SK-N-SH (cell line): ENCODE data around the gene NCSTN. TPM values are rescaled to one million over a fixed set of nuclear protein-coding genes. Genes with fewer than 3 reads are reported as not detected.

Experiments used
- CTCF ChIA-PET: fragments of 300-600, 350-600 bp; formaldehyde crosslinking; extraction: SDS; loops from one replicate; lab custom pipeline; 2021; lab: Yijun Ruan, JAX
- POLR2A ChIA-PET: fragments of 350-600 bp; sonication (Branson Sonifier 250); formaldehyde crosslinking; extraction: SDS; loops from one replicate; lab custom pipeline; 2020; ENCODE audit warnings: antibody characterized with exemption, inconsistent platforms; lab: Yijun Ruan, JAX
- DNase-seq: peaks from one replicate; pipeline ENCODE4 v3.0.0; 2012
- H2AFZ ChIP-seq: fragments of 200-600 bp; sonication (generic); 2 replicates; pipeline ENCODE4 v1.8.1; 2016; ENCODE audit warnings: antibody characterized with exemption, mild to moderate bottlenecking, low read depth
- H3F3A ChIP-seq: fragments of 200-600 bp; sonication (generic); replicated peaks from 2 replicates; pipeline ENCODE3; 2016; ENCODE audit warnings: antibody characterized with exemption, mild to moderate bottlenecking; ENCODE audit not compliant: insufficient read depth
- H3K27ac ChIP-seq, 2 experiments: fragments of 200-500 bp in 1 of 2; fragments of 200-600 bp in 1 of 2; sonication (Bioruptor generic) in 1 of 2; sonication (generic), shearing (Covaris generic) in 1 of 2; 2 replicates each; pipeline versions ENCODE4 v1.5.1 to v1.6.1; 2014 to 2016; ENCODE audit warnings: low read depth in 2 of 2, inconsistent platforms in 1 of 2, low read length in 1 of 2, mild to moderate bottlenecking in 1 of 2, mixed read lengths in 1 of 2
- H3K27me3 ChIP-seq: fragments of 200-600 bp; sonication (generic), shearing (Covaris generic); 2 replicates; pipeline ENCODE4 v1.6.1; 2016; ENCODE audit warnings: mixed run types; ENCODE audit not compliant: insufficient read depth
- H3K36me3 ChIP-seq, 2 experiments: fragments of 200-500 bp in 1 of 2; fragments of 200-600 bp in 1 of 2; sonication (Bioruptor generic) in 1 of 2; sonication (generic) in 1 of 2; replicated peaks in 1 of 2; 2 replicates each; pipeline versions ENCODE3 to v1.5.1; 2014 to 2016; ENCODE audit warnings: low read length in 1 of 2, mild to moderate bottlenecking in 1 of 2; ENCODE audit not compliant: insufficient read depth in 2 of 2, control insufficient read depth in 1 of 2
- H3K4me1 ChIP-seq, 2 experiments: fragments of 200-500 bp in 1 of 2; fragments of 200-600 bp in 1 of 2; sonication (Bioruptor generic) in 1 of 2; sonication (generic), shearing (Covaris generic) in 1 of 2; 2 replicates each; pipeline versions ENCODE4 v1.5.1 to v1.6.1; 2014 to 2016; ENCODE audit warnings: low read depth in 1 of 2, low read length in 1 of 2, mixed run types in 1 of 2; ENCODE audit not compliant: insufficient read depth in 2 of 2, control insufficient read depth in 1 of 2
- H3K4me2 ChIP-seq: fragments of 200-600 bp; sonication (generic), shearing (Covaris generic); 2 replicates; pipeline ENCODE4 v1.6.1; 2017; ENCODE audit warnings: mixed run types
- H3K4me3 ChIP-seq, 2 experiments: fragments of 200-500 bp in 1 of 2; fragments of 200-600 bp in 1 of 2; sonication (Bioruptor generic) in 1 of 2; sonication (generic), shearing (Covaris generic) in 1 of 2; 2 replicates each; pipeline versions ENCODE4 v1.5.1 to v1.8.1; 2014 to 2016; ENCODE audit warnings: low read depth in 2 of 2, inconsistent platforms in 1 of 2, low read length in 1 of 2, mild to moderate bottlenecking in 1 of 2, mixed read lengths in 1 of 2, moderate library complexity in 1 of 2
- H3K79me2 ChIP-seq: fragments of 200-600 bp; sonication (generic); 2 replicates; pipeline ENCODE4 v1.8.1; 2017; ENCODE audit warnings: mild to moderate bottlenecking; ENCODE audit not compliant: insufficient read depth
- H3K9ac ChIP-seq: fragments of 200-600 bp; sonication (generic); 2 replicates; pipeline ENCODE4 v1.6.1; 2017; ENCODE audit warnings: mixed run types
- H3K9me2 ChIP-seq: fragments of 200-600 bp; sonication (generic); 2 replicates; pipeline ENCODE4 v1.6.1; 2017; ENCODE audit warnings: mixed run types
- H3K9me3 ChIP-seq: fragments of 200-600 bp; sonication (generic); 2 replicates; pipeline ENCODE4 v1.6.1; 2017; ENCODE audit warnings: mixed run types, mild to moderate bottlenecking, moderate library complexity
- H4K20me1 ChIP-seq: fragments of 200-600 bp; sonication (generic); 2 replicates; pipeline ENCODE4 v1.6.1; 2017; ENCODE audit warnings: mild to moderate bottlenecking, mixed run types; ENCODE audit not compliant: insufficient read depth
- CHD2 ChIP-seq: fragments of 150-350 bp; IDR thresholded peaks from 2 replicates; pipeline ENCODE4 v1.6.1; 2018; ENCODE audit warnings: low read length; ENCODE audit not compliant: partially characterized antibody
- FOXJ3 ChIP-seq: sonication (generic); formaldehyde crosslinking; IDR thresholded peaks from 2 replicates; pipeline ENCODE4 v1.5.1; 2020; ENCODE audit warnings: mild to moderate bottlenecking, missing genetic modification reagents
- GABPA ChIP-seq: IDR thresholded peaks from 2 replicates; pipeline ENCODE4 v1.4.0; 2012; ENCODE audit warnings: low read depth, mild to moderate bottlenecking
- JUND ChIP-seq: IDR thresholded peaks from 2 replicates; pipeline ENCODE4 v1.4.0; 2012
- MXI1 ChIP-seq: IDR thresholded peaks from 2 replicates; pipeline ENCODE4 v1.6.1; 2012; ENCODE audit warnings: mild to moderate bottlenecking, low read depth, low read length, improper control_type of control experiment
- NFIC ChIP-seq: IDR thresholded peaks from 2 replicates; pipeline ENCODE4 v1.4.0; 2012; ENCODE audit warnings: borderline replicate concordance
- NRF1 ChIP-seq: IDR thresholded peaks from 2 replicates; pipeline ENCODE4 v1.6.1; 2012; ENCODE audit warnings: low read depth, mild to moderate bottlenecking, low read length
- POLR2AphosphoS5 ChIP-seq: IDR thresholded peaks from 2 replicates; pipeline ENCODE4 v1.6.1; 2012; ENCODE audit warnings: low read depth, low read length
- RCOR1 ChIP-seq: fragments of 150-350 bp; IDR thresholded peaks from 2 replicates; pipeline ENCODE4 v1.6.1; 2017; ENCODE audit warnings: antibody characterized with exemption, low read length
- SIN3A ChIP-seq: IDR thresholded peaks from 2 replicates; pipeline ENCODE4 v1.6.1; 2012; ENCODE audit warnings: low read depth, mild to moderate bottlenecking, low read length, moderate library complexity, borderline replicate concordance
- TCF12 ChIP-seq: IDR thresholded peaks from 2 replicates; pipeline ENCODE4 v1.4.0; 2012
- TEAD4 ChIP-seq: IDR thresholded peaks from 2 replicates; pipeline ENCODE4 v1.4.0; 2012; ENCODE audit warnings: mild to moderate bottlenecking, borderline replicate concordance; ENCODE audit not compliant: insufficient read depth
- USF1 ChIP-seq: IDR thresholded peaks from 2 replicates; pipeline ENCODE4 v1.4.0; 2012; ENCODE audit warnings: low read depth, borderline replicate concordance
- ZBTB33 ChIP-seq: IDR thresholded peaks from 2 replicates; pipeline ENCODE4 v1.4.0; 2012; ENCODE audit warnings: low read depth, borderline replicate concordance
- WGBS: methylation state at CpG from one replicate; pipeline ENCODE4 v1.1.6; 2017; ENCODE audit warnings: low lambda C conversion rate; 5-methylcytosine and 5-hydroxymethylcytosine counted together
- polyA plus RNA-seq, 3 experiments: library from polyadenylated mRNA; depleted of rRNA; stranded (reverse); fragments of >200 nt; gene quantifications; 2 replicates each; pipeline ENCODE4 v1.2.3, GENCODE V29; 2012

Gene NCSTN
- polyA plus RNA-seq, 1 of the 3 experiments (the other 2 are of a cell fraction) = 165 TPM

GRCh38 chr1:160359559-160360226, 16.5 kb downstream of the NCSTN start:
- H3K9me2 ChIP-seq = no peaks in the 10 kb centered on the region
- H3K27me3 ChIP-seq = no peaks in the 10 kb centered on the region
- no peaks in the 10 kb centered on the region for H4K20me1 ChIP-seq
- H3F3A ChIP-seq = peaks cover 5% of the 10 kb centered on the region
- no peaks in the 10 kb centered on the region for H3K4me1 ChIP-seq
- no peaks in the 10 kb centered on the region for H3K9me3 ChIP-seq
- H3K4me2 ChIP-seq = no peak overlapping the region
- H3K4me3 ChIP-seq = no peak overlapping the region
- no peak overlapping the region for H3K9ac ChIP-seq
- DNase-seq = no peak
- no peak overlapping the region for H3K27ac ChIP-seq
- CTCF ChIA-PET = interaction anchor here (9.0 kb wide), 1 partner anchor 16 kb away, joined by 85 read pairs; no protein-coding TSS in a partner anchor
- H3K79me2 ChIP-seq = no peaks in the 10 kb centered on the region
- no peak overlapping the region for H2AFZ ChIP-seq
- WGBS = 86% methylated on average over 9 of the region's 9 CpGs
- H3K36me3 ChIP-seq = peaks cover 14 to 51% of the 10 kb centered on the region in 2 experiments
- no peak for TF ChIP-seq JUND
- no peak for TF ChIP-seq ZBTB33
- no peak for TF ChIP-seq USF1
- no peak for TF ChIP-seq GABPA
- no peak for TF ChIP-seq POLR2AphosphoS5
- no peak for TF ChIP-seq TEAD4
- no peak for TF ChIP-seq TCF12
- TF ChIP-seq NRF1 = no peak
- TF ChIP-seq RCOR1 = no peak
- no peak for TF ChIP-seq SIN3A
- TF ChIP-seq MXI1 = no peak
- TF ChIP-seq NFIC = no peak
- no peak for TF ChIP-seq CHD2
- POLR2A ChIA-PET = no interaction called here

GRCh38 chr1:160360227-160360695, 17.1 kb downstream of the NCSTN start:
- Histone ChIP-seq H3K9me2 (no peaks in the 10 kb centered on the region), H3K27ac (no peak overlapping the region), H3F3A (peaks cover 5% of the 10 kb centered on the region), H3K27me3 (no peaks in the 10 kb centered on the region), H3K4me2 (no peak overlapping the region), H3K79me2 (no peaks in the 10 kb centered on the region), H3K9me3 (no peaks in the 10 kb centered on the region), H2AFZ (no peak overlapping the region), H3K9ac (no peak overlapping the region), H3K4me3 (no peak overlapping the region), H3K36me3 (peaks cover 8 to 45% of the 10 kb centered on the region in 2 experiments), H3K4me1 (no peaks in the 10 kb centered on the region), H4K20me1 (no peaks in the 10 kb centered on the region)
- TF ChIP-seq FOXJ3 (no peak), POLR2AphosphoS5 (no peak)
- no peak for DNase-seq
- POLR2A ChIA-PET = no interaction called here
- WGBS = 100% methylated on average over 5 of the region's 8 CpGs
- CTCF ChIA-PET = interaction anchor here (1.0 to 9.0 kb wide), 3 partner anchors 9 to 69 kb away, joined by 3 to 85 read pairs (median 9); no protein-coding TSS in a partner anchor
